Panc1 (cell line): ENCODE results near the gene CREM.

Experiments used
- CTCF ChIP-seq: fragments of 450-650 bp; IDR thresholded peaks from 2 replicates; pipeline ENCODE4 v1.5.1; 2017; ENCODE audit warnings: mild to moderate bottlenecking
- SIN3A ChIP-seq: IDR thresholded peaks from 2 replicates; pipeline ENCODE4 v1.6.1; 2012; ENCODE audit warnings: low read depth, mild to moderate bottlenecking, low read length, moderate library complexity, borderline replicate concordance; ENCODE audit not compliant: insufficient read depth

DNA sequence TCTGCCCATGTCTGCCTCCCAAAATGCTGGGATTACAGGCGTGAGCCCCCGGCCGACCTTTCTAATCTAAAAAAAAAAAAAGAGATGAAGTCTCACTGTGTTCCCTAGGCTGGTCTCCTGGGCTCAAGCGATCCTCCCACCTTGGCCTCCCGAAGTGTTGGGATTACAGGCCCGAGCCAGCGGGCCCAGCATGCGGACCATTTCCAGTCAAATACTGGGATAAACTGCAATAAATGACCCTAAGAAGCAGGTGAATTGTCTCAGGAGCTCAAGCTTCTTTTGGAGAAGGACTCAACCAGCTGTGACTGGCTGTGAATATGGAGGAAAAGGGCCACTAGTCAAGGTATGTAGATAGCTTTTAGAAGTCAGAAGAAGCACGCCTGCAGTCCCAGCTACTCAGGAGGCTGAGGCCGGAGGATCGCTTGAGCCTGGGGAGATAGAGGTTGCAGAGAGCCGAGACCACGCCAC is 550 bp upstream of the CREM start:
- TF ChIP-seq CTCF (no peak), SIN3A (no peak)
